Epithelial cell of proximal tubule (primary cell): ENCODE measurements around the gene KBTBD2. TPM values are rescaled to one million over a fixed set of nuclear protein-coding genes. Genes with fewer than 3 reads are reported as not detected.
A peak's percentile ranks its signal among the peaks of the same experiment; 100 is the strongest.
"Not testable (repeated sequence)": the region's sequence is repeated elsewhere in the genome, so short reads cannot be mapped to it uniquely, and the experiment has no call there.

Experiments used
- DNase-seq: peaks from one replicate; pipeline ENCODE4 v3.0.0-alpha.2; 2011; ENCODE audit warnings: low read depth
- H3K4me3 ChIP-seq: 2 replicates; pipeline ENCODE4 v1.5.1; 2011; ENCODE audit warnings: low read depth, mild to moderate bottlenecking, low read length
- total RNA-seq: library from RNA; depleted of rRNA; stranded (reverse); fragments of >200 nt; gene quantifications from 2 replicates; pipeline ENCODE4 v1.2.3, GENCODE V29; 2015
- TF ChIP-seq, protein P1 (sequence below): conservative IDR thresholded peaks from 2 replicates; pipeline ENCODE4 v1.5.1; 2012; ENCODE audit warnings: low read depth, mild to moderate bottlenecking, low read length

Gene KBTBD2
- total RNA-seq, 1 donor from 2014 or later: 21.0 TPM

DNA sequence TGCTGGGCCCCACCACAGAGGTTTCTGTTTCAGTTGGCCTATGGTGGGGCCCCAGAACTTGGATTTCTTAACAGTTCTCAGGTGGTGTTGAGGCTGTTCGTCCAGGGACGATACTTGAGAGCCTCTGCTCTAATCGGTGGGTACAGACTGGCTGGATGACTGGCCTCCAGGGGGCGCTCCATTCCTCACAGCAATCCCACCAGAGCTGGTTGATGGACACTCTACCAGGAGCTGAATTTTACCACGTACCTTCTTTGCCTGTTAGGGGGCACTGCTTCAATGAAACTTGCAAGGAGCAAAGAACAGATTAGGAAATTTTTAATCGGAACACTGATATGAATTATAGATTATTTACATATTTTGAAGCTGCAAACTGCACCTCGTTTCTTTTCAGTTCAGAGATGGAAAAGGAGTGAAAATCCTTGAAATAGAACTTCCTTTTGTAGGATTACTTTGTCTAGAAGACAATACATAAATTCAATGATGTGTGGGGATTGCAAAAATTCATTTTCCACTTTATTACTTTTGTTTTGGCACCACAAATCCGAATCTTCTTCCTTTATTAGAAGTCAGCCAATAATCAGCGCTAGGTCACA is 44.8 kb downstream of the KBTBD2 start:
- TF ChIP-seq, protein P1, sequence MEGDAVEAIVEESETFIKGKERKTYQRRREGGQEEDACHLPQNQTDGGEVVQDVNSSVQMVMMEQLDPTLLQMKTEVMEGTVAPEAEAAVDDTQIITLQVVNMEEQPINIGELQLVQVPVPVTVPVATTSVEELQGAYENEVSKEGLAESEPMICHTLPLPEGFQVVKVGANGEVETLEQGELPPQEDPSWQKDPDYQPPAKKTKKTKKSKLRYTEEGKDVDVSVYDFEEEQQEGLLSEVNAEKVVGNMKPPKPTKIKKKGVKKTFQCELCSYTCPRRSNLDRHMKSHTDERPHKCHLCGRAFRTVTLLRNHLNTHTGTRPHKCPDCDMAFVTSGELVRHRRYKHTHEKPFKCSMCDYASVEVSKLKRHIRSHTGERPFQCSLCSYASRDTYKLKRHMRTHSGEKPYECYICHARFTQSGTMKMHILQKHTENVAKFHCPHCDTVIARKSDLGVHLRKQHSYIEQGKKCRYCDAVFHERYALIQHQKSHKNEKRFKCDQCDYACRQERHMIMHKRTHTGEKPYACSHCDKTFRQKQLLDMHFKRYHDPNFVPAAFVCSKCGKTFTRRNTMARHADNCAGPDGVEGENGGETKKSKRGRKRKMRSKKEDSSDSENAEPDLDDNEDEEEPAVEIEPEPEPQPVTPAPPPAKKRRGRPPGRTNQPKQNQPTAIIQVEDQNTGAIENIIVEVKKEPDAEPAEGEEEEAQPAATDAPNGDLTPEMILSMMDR: peak; percentile 84
- no peak overlapping the region for H3K4me3 ChIP-seq
- peak; percentile 7 for DNase-seq

DNA sequence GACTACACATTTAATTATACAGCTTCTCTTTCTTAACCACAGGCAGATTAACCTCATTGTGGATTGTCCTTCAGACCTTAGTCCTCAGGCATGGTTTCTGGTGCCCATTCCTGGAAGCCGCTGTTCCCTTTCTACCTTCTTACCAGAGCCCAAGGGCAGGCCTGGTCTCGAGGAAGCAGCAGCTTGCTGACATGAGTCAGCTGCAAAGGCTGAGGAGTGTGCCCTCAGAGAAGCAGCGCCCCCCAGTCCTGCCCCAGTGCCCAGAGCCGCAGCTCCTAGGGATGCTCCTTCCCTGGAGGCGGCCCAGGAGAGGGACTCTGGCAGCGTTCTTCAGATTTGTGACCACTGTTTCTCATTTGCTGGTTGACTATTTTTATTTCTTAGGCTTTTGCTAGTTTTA is 46.8 kb downstream of the KBTBD2 start:
- not testable (repeated sequence) for DNase-seq, H3K4me3 ChIP-seq

DNA sequence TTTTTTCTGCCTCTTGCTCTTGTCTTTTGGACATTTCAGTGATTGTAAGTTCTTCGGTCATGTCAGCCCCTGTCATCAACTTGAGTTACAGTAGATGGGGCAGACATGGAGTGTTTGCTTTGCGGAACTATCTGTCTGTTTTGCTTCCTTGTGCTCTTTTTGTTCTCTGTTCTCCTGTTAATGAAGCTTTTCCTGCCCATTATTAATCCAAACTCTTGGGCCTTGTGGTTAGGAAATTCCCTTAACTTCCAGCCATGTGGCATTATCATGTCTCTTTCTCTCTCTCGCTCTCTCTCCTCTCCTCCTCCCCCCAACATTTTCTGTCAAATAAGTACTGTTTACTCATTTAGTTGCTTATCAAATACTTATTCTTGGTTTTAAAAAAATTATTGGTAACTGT is 47.8 kb downstream of the KBTBD2 start:
- DNase-seq: not testable (repeated sequence)

DNA sequence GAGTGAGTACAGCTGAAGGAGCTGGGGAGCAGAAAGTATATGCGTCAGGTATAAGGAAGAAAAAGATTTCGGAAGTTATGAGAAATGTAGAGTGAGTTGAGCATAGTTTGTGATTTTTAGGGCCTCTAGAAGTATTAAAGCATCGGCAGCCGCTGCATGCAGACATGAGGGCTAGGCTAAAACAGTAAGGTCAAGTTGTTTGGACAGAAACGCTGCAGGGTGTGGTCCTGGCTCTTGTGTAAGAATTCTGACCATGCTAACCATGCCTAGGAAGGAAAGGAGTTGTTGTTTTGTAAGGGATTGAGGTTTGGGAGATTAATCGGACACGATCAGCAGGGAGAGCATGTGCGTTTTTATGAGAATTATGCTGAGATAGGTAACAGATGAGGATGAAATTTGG is 51.7 kb downstream of the KBTBD2 start:
- H3K4me3 ChIP-seq, DNase-seq: not testable (repeated sequence)

More for the DNA sequence above, 47.8 kb downstream of the KBTBD2 start:
- H3K4me3 ChIP-seq: not testable (repeated sequence)

DNA sequence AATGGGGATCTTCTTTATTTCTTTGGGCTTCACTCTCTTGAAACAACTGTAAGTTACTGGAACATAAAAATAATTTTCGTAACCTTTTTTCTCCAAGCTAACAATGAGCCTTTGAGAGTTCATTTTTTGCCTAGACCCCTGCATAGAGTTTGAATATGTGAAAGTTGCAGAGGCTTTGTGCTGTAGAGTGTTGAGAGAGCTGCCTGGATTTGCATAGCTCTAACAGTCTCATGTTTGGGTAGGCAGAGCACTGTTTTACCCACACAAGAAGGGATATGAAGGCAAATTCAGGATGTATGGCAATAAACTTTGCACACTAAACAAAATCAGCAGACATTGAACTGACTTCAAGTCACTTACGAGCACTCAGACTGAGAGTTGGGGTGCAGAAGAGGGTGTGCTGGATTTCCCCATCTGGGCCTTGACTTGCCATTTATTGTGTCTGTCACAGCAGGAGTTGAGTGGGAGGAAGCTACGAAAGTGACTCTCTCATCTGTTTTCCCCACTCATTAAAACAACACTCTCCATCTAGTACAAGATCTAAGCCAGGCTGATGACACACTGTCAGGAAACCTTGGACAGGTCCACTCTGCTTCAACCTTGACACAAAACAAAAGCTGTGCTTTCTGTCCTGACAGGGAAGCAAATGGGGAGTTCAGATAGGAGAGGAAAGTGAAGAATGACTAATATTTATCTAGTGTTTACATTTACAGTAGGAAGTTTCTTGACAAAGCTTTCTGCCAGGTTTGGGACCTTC is 62.4 kb downstream of the KBTBD2 start:
- not testable (repeated sequence) for DNase-seq, H3K4me3 ChIP-seq

Other genes starting within 250 kb of the KBTBD2 start
- gene FKBP9, start 65.7 kb upstream of the KBTBD2 start, total RNA-seq: 72.0 and 137 TPM in 2 replicates
- gene NT5C3A, start 171.0 kb upstream of the KBTBD2 start, total RNA-seq: 16.4 and 18.2 TPM in 2 replicates
- gene RP9, start 217.6 kb upstream of the KBTBD2 start, total RNA-seq: 9.5 and 26.5 TPM in 2 replicates
- 3.1 and 4.4 TPM in 2 replicates for gene BBS9, start 237.8 kb upstream of the KBTBD2 start, total RNA-seq